Choroid plexus epithelial cell (primary cell): ENCODE results near the gene EHMT1.

ENCODE experiments used
- DNase-seq: peaks from one replicate; pipeline ENCODE4 v3.0.0-alpha.2; 2010; ENCODE audit warnings: low read depth
- H3K4me3 ChIP-seq: 2 replicates; pipeline ENCODE4 v1.5.1; 2011; ENCODE audit warnings: low read depth, mild to moderate bottlenecking, control low read depth, low read length, moderate library complexity
- CTCF ChIP-seq: conservative IDR thresholded peaks from 2 replicates; pipeline ENCODE4 v1.5.1; 2011; ENCODE audit warnings: low read depth, mild to moderate bottlenecking, control low read depth, inconsistent platforms, low read length, moderate library complexity

EHMT1 gene

GRCh38 chr9:137702615-137703379 lies 84.0 kb downstream of the EHMT1 start:
- DNase-seq: no peak
- no peak overlapping the region for H3K4me3 ChIP-seq
- no peak for TF ChIP-seq CTCF

GRCh38 chr9:137703842-137704508 lies 85.2 kb downstream of the EHMT1 start:
- H3K4me3 ChIP-seq: no peak overlapping the region
- no peak for TF ChIP-seq CTCF
- DNase-seq: peak; percentile 64

- no peak for DNase-seq
These were observed 86.6 kb downstream of the EHMT1 start for GRCh38 chr9:137705443-137705863.

GRCh38 chr9:137705906-137706305 lies 87.1 kb downstream of the EHMT1 start:
- no peak for DNase-seq
- no peak overlapping the region for H3K4me3 ChIP-seq
- TF ChIP-seq CTCF: no peak

More at GRCh38 chr9:137705443-137705863, 86.6 kb downstream of the EHMT1 start:
- no peak for TF ChIP-seq CTCF
- no peak overlapping the region for H3K4me3 ChIP-seq

- no peak overlapping the region for H3K4me3 ChIP-seq
- DNase-seq: no peak
- no peak for TF ChIP-seq CTCF
These were observed 88.6 kb downstream of the EHMT1 start for GRCh38 chr9:137707361-137707760.

GRCh38 chr9:137708590-137709284 lies 89.9 kb downstream of the EHMT1 start:
- DNase-seq: no peak
- no peak for TF ChIP-seq CTCF
- H3K4me3 ChIP-seq: no peak overlapping the region
